SU-DHL-6 (cell line): Measurements from ENCODE around the gene GRIK3.

ENCODE experiments used
- CTCF ChIP-seq: fragments of 200-600 bp; sonication (generic); IDR thresholded peaks from one replicate; pipeline ENCODE4 v1.5.1; 2017; ENCODE audit warnings: antibody characterized with exemption, mild to moderate bottlenecking, low read length, moderate library complexity; ENCODE audit not compliant: insufficient read depth, poor library complexity, severe bottlenecking
- EZH2phosphoT487 ChIP-seq: fragments of 200-600 bp; sonication (generic), shearing (Covaris generic); conservative IDR thresholded peaks from 2 replicates; pipeline ENCODE4 v1.6.1; 2018; ENCODE audit warnings: mild to moderate bottlenecking, antibody characterized with exemption, low read length, moderate library complexity, mixed read lengths

GRCh38 chr1:36922071-36922470 is 112.2 kb downstream of the GRIK3 start:
- TF ChIP-seq CTCF = no peak
- TF ChIP-seq EZH2phosphoT487 = no peak
